ENCODE results near the gene TNFRSF12A. TPM values are rescaled to one million over a fixed set of nuclear protein-coding genes. Genes with fewer than 3 reads are reported as not detected.
A peak's percentile ranks its signal among the peaks of the same experiment; 100 is the strongest.

TNFRSF12A gene
- total and polyA plus RNA-seq, 2 of the 13 experiments (the other 11 are each of a cell fraction or from before 2014, with no cell fraction given), result 61.9 to 66.0 TPM

DNA sequence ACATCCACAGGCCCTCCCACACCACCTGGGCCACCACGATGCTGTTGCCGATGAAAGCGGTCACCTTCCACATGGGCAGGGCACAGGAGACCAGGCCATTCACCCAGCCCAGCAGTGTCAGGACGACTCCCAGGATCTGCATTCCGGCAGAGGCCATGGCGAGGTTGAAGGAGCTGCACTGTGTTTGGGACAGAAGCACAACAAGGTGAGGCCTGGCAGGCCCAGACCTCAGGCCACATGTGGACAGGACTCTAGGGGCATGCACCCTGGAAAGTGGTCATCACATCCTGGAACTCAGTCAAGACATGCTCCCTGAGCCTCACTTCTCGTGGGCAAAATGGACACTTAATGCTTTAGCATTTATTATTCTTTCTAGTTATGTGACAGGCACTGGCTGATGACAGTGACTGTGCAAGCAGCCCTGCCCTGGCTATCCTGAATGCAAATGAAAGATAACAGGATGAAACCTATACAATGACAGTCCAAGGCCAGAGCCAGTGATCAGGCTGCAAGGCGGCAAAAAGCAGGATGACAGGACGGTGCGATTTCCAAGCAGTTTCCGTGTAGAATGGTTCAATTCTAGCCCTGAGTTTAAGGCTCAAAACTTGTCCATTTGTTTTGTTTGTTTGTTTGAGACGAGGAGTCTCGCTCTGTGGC is 4.2 kb upstream of the TNFRSF12A start:
- WGBS (ENCODE audit: low lambda C conversion rate), result 36% methylated on average over 5 of the region's 13 CpGs
- no peak overlapping the region for H3K9ac ChIP-seq (ENCODE audit: insufficient read depth, low read depth, low read length)
- POLR2A ChIA-PET, result interaction anchor here (14.2 to 18.8 kb wide), 2 partner anchors 7 kb away, joined by 750 read pairs; partner anchors contain the start of genes CLDN6, CLDN9, HCFC1R1 and THOC6
- intact Hi-C loops (cut with micrococcal nuclease; ENCODE audit: unreplicated experiment) (no loop called here), in situ Hi-C loops (cut with HindIII; ENCODE audit: extremely low pct_ligation_motif_present, low pct_unique_long_range_greater_than_20kb) (no loop called here)
- H3K27ac ChIP-seq (ENCODE audit: extremely low read length, insufficient read depth, low read length), result no peak overlapping the region
- TF ChIP-seq, protein P1, sequence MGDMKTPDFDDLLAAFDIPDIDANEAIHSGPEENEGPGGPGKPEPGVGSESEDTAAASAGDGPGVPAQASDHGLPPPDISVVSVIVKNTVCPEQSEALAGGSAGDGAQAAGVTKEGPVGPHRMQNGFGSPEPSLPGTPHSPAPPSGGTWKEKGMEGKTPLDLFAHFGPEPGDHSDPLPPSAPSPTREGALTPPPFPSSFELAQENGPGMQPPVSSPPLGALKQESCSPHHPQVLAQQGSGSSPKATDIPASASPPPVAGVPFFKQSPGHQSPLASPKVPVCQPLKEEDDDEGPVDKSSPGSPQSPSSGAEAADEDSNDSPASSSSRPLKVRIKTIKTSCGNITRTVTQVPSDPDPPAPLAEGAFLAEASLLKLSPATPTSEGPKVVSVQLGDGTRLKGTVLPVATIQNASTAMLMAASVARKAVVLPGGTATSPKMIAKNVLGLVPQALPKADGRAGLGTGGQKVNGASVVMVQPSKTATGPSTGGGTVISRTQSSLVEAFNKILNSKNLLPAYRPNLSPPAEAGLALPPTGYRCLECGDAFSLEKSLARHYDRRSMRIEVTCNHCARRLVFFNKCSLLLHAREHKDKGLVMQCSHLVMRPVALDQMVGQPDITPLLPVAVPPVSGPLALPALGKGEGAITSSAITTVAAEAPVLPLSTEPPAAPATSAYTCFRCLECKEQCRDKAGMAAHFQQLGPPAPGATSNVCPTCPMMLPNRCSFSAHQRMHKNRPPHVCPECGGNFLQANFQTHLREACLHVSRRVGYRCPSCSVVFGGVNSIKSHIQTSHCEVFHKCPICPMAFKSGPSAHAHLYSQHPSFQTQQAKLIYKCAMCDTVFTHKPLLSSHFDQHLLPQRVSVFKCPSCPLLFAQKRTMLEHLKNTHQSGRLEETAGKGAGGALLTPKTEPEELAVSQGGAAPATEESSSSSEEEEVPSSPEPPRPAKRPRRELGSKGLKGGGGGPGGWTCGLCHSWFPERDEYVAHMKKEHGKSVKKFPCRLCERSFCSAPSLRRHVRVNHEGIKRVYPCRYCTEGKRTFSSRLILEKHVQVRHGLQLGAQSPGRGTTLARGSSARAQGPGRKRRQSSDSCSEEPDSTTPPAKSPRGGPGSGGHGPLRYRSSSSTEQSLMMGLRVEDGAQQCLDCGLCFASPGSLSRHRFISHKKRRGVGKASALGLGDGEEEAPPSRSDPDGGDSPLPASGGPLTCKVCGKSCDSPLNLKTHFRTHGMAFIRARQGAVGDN (CRISPR knock-in tag; IDR thresholded peaks at IDR 0.05), result peak; percentile 54
- peak; percentile 49; the same call in 1 of the 2 replicates for TF ChIP-seq SAP130 (CRISPR knock-in tag; IDR thresholded peaks at IDR 0.05; ENCODE audit: low read depth)
- 0 out of 2 replicates have a peak, but pooled peaks have one; percentile 35 for TF ChIP-seq ZNF121 (CRISPR knock-in tag; IDR thresholded peaks at IDR 0.05)
- TF ChIP-seq, protein P2, sequence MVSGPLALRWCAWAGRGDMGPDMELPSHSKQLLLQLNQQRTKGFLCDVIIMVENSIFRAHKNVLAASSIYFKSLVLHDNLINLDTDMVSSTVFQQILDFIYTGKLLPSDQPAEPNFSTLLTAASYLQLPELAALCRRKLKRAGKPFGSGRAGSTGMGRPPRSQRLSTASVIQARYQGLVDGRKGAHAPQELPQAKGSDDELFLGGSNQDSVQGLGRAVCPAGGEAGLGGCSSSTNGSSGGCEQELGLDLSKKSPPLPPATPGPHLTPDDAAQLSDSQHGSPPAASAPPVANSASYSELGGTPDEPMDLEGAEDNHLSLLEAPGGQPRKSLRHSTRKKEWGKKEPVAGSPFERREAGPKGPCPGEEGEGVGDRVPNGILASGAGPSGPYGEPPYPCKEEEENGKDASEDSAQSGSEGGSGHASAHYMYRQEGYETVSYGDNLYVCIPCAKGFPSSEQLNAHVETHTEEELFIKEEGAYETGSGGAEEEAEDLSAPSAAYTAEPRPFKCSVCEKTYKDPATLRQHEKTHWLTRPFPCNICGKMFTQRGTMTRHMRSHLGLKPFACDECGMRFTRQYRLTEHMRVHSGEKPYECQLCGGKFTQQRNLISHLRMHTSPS (CRISPR knock-in tag; IDR thresholded peaks at IDR 0.05; ENCODE audit: low read depth), result 0 out of 2 replicates have a peak, but pooled peaks have one; percentile 23
- TF ChIP-seq RELA (CRISPR knock-in tag; IDR thresholded peaks at IDR 0.05), result no peak
- TF ChIP-seq HOXA9 (CRISPR knock-in tag; IDR thresholded peaks at IDR 0.05; ENCODE audit: borderline replicate concordance), result no peak
- no peak for TF ChIP-seq TEAD3 (CRISPR knock-in tag; optimal IDR thresholded peaks at IDR 0.05; ENCODE audit: borderline replicate concordance)
- 0 out of 2 replicates have a peak, but pooled peaks have one; percentile 15 for TF ChIP-seq ZFY (CRISPR knock-in tag; IDR thresholded peaks at IDR 0.05)
- TF ChIP-seq ZFX (CRISPR knock-in tag; IDR thresholded peaks at IDR 0.05; ENCODE audit: low read depth), result peak; percentile 54
- no peak for TF ChIP-seq SOX13 (IDR thresholded peaks at IDR 0.05)
- TF ChIP-seq SOX13 (CRISPR knock-in tag; conservative IDR thresholded peaks at IDR 0.05 in 1 of 2, IDR thresholded peaks at IDR 0.05 in 1 of 2), result peak in 1 of 2 experiments; percentile 31; a peak in 1 of 4 replicates
- 0 out of 2 replicates have a peak, but pooled peaks have one; percentile 25 for TF ChIP-seq SP4 (CRISPR knock-in tag; IDR thresholded peaks at IDR 0.05)
- H3K4me2 ChIP-seq (ENCODE audit: low read depth, low read length), result peak overlapping the region; percentile 29; the same call in 1 of the 2 replicates
- H3K4me1 ChIP-seq (ENCODE audit: insufficient read depth, low read length), result peaks cover 88% of the 10 kb centered on the region
- peaks cover 7 to 22% of the 10 kb centered on the region in 2 experiments; a peak in 4 of 5 replicates for H3K27me3 ChIP-seq (ENCODE audit: control insufficient read depth in 1 of 2, insufficient read depth in 2 of 2, low read length in 2 of 2)
- FAIRE-seq (peak; percentile 47), ATAC-seq (no peak), DNase-seq (ENCODE audit: low spot score) (no peak)
- H3K79me2 ChIP-seq (ENCODE audit: insufficient read depth, low read length), result no peaks in the 10 kb centered on the region
- H3K36me3 ChIP-seq (replicated peaks in 1 of 2; ENCODE audit: control insufficient read depth in 1 of 2, insufficient read depth in 2 of 2, low read length in 2 of 2), result no peaks in the 10 kb centered on the region
- CTCF ChIA-PET (ENCODE audit: low intra/inter-chr PET ratio, low total read pairs), result no interaction called here
- H4K20me1 ChIP-seq (ENCODE audit: insufficient read depth, low read length), result no peaks in the 10 kb centered on the region
- no peak overlapping the region for H3K4me3 ChIP-seq (replicated peaks in 1 of 3; ENCODE audit: insufficient read depth in 1 of 3, low read depth in 2 of 3, low read length in 3 of 3)
- BruUV-seq (replicated peaks), result no TSS peak
- H3K9me3 ChIP-seq (ENCODE audit: low read length), result no peaks in the 10 kb centered on the region
- H2AFZ ChIP-seq (ENCODE audit: low read length), result no peak overlapping the region

Measured in HepG2 (cell line).